ENCODE measurements around the gene PICK1.
"Not testable (repeated sequence)": the region's sequence is repeated elsewhere in the genome, so short reads cannot be mapped to it uniquely, and the experiment has no call there.

Gene PICK1

GRCh38 chr22:38036392-38037062 is 20.7 kb upstream of the PICK1 start:
- no peak overlapping the region for H3K27ac Mint-ChIP-seq
- no peaks in the 10 kb centered on the region for H3K4me1 Mint-ChIP-seq (ENCODE audit: low read depth)
- peaks cover under 1% of the 10 kb centered on the region for H3K27me3 Mint-ChIP-seq (ENCODE audit: low read depth)
- no peaks in the 10 kb centered on the region for H3K9me3 Mint-ChIP-seq
- H3K36me3 Mint-ChIP-seq (ENCODE audit: low read depth) = no peaks in the 10 kb centered on the region
- DNase-seq (ENCODE audit: low spot score) = no peak
- H3K4me3 Mint-ChIP-seq = no peak overlapping the region

DNA sequence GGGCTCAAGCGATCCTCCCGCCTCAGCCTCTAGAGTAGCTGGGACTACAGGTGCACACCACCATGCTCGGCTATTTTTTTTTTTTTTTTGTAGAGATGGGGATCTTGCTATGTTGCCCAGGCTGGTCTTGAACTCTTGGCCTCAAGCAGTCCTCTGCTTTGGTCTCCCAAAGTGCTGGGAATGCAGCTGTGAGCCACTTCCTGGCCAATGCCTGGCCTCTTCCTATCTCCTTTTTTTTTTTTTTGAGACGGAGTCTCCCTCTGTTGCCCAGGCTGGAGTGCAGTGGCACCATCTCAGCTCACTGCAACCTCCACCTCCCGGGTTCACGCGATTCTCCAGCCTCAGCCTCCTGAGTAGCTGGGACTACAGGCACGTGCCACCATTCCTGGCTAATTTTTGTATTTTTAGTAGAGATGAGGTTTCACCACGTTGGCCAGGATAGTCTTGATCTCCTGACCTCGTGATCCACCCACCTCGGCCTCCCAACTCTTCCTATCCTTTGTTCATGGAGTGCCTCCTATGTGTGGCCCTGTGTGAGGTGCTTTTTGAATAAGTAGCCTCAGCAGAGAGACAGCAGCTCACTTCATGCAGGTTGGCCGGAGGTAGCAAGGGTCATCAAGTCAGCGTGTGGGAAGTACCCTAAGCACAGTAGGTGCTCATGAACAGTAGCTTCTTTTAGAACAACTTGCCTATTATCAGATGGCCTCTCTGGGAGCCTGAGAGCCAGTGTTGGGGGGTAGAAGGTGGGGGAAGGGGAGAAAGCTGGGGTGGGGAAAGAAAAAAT is 19.6 kb upstream of the PICK1 start:
- H3K36me3 Mint-ChIP-seq (ENCODE audit: low read depth); H3K9me3 Mint-ChIP-seq; H3K4me1 Mint-ChIP-seq (ENCODE audit: low read depth); H3K4me3 Mint-ChIP-seq; H3K27ac Mint-ChIP-seq; H3K27me3 Mint-ChIP-seq (ENCODE audit: low read depth); DNase-seq (ENCODE audit: low spot score): not testable (repeated sequence)

GRCh38 chr22:38038426-38038825 is 18.8 kb upstream of the PICK1 start:
- Mint-ChIP-seq H3K4me3 (no peak overlapping the region), H3K36me3 (ENCODE audit: low read depth) (no peaks in the 10 kb centered on the region), H3K27me3 (ENCODE audit: low read depth) (peaks cover 3% of the 10 kb centered on the region), H3K4me1 (ENCODE audit: low read depth) (no peaks in the 10 kb centered on the region), H3K9me3 (no peaks in the 10 kb centered on the region), H3K27ac (no peak overlapping the region)
- DNase-seq (ENCODE audit: low spot score) = no peak

GRCh38 chr22:38038890-38039812 is 18.1 kb upstream of the PICK1 start:
- Mint-ChIP-seq H3K9me3 (no peaks in the 10 kb centered on the region), H3K4me1 (ENCODE audit: low read depth) (no peaks in the 10 kb centered on the region)

DNA sequence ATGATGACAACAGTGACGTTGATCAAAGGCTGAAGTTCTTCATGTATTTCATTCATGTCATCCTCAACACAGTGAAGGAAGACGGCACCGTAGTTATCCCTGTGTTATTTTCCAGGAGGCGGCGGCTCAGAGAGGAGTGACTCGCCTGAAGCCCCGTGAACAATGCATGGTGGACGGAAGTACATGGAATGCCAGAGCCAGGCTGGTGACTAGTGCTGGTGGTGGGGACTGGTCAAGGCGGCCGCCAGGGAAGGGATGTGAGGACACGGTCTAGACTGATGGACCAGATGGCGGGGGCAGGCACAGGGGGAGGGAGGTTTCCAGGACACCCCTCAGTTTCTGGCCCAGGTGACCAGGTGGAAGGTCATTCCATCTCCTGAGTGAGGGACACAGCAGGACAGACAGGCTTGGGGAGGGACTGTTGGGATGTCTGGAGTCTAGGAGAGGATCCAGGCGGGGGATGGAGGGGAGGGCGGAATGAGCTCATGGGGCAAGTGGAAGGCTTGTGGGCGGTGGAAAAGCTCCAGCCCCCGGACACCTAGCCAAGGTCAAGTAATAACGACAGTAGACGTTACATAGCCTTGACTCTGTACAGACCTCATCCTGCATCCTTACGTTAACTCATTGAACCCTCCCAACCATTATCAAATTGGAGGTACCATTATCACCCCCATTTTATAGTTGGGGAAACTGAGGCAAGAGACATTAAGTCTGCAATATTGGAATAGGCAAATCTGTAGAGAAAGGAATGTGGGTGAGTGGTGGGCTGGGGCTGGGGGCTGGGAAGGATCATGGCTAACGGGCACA is 16.0 kb upstream of the PICK1 start:
- Mint-ChIP-seq H3K36me3 (ENCODE audit: low read depth) (no peaks in the 10 kb centered on the region), H3K27ac (no peak overlapping the region), H3K9me3 (no peaks in the 10 kb centered on the region), H3K4me1 (ENCODE audit: low read depth) (no peaks in the 10 kb centered on the region), H3K4me3 (no peak overlapping the region), H3K27me3 (ENCODE audit: low read depth) (peaks cover 3% of the 10 kb centered on the region)
- no peak for DNase-seq (ENCODE audit: low spot score)

More at GRCh38 chr22:38038890-38039812, 18.1 kb upstream of the PICK1 start:
- H3K27ac Mint-ChIP-seq = no peak overlapping the region
- no peak overlapping the region for H3K4me3 Mint-ChIP-seq
- H3K27me3 Mint-ChIP-seq (ENCODE audit: low read depth) = peaks cover 3% of the 10 kb centered on the region
- DNase-seq (ENCODE audit: low spot score) = no peak
- H3K36me3 Mint-ChIP-seq (ENCODE audit: low read depth) = no peaks in the 10 kb centered on the region

- Mint-ChIP-seq H3K36me3 (ENCODE audit: low read depth) (no peaks in the 10 kb centered on the region), H3K4me1 (ENCODE audit: low read depth) (no peaks in the 10 kb centered on the region), H3K9me3 (no peaks in the 10 kb centered on the region), H3K27ac (no peak overlapping the region), H3K27me3 (ENCODE audit: low read depth) (peaks cover 4% of the 10 kb centered on the region), H3K4me3 (no peak overlapping the region)
- DNase-seq (ENCODE audit: low spot score) = no peak
Observed at GRCh38 chr22:38041760-38042487, 15.3 kb upstream of the PICK1 start.

- Mint-ChIP-seq H3K27me3 (ENCODE audit: low read depth) (peaks cover 6% of the 10 kb centered on the region), H3K27ac (no peak overlapping the region), H3K4me3 (no peak overlapping the region)
Observed at GRCh38 chr22:38042488-38042790, 14.8 kb upstream of the PICK1 start.

DNA sequence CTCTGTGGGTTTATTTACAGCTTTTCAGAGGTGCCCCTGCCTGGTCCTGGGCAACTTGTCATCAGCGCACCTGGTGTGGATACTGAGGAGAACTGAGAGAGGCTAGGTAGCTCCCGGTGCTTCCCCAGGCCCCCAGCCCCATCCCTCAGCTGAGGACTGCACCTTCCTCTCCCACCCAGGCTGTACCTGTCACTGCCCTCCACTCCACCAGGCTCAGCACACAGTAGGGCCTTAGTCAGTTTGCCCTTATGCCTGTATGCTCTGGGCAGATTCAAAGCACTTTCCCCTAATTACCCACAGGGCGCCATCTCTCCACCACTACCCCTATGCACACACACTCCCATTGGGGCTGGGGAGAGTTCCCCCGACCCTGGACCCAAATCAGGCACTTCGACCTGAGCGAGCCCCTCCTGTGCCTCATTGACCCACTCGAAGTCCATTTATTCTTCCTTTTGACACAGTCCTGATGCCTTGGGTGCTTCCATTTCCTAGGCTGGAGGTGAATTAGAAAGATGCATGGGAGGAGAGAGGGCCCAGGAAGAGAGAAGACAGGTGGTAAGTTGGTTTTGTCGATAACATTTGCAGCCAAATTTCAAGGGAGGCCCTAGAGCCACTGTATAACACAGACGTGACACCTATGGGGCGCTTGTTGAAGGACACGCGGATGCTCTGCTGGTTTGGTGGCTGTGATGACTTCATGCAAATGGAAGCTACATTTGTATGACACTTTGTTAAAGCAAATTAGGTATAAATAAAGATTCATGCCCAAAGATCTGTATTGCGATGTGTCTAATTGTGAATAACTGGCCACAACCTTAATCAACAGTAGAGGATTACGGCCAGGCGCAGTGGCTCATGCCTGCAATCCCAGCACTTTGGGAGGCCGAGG is 13.8 kb upstream of the PICK1 start:
- no peak for DNase-seq (ENCODE audit: low spot score)
- Mint-ChIP-seq H3K9me3 (no peaks in the 10 kb centered on the region), H3K36me3 (ENCODE audit: low read depth) (no peaks in the 10 kb centered on the region), H3K4me1 (ENCODE audit: low read depth) (no peaks in the 10 kb centered on the region), H3K4me3 (no peak overlapping the region), H3K27ac (no peak overlapping the region), H3K27me3 (ENCODE audit: low read depth) (peaks cover 6% of the 10 kb centered on the region)

More at GRCh38 chr22:38042488-38042790, 14.8 kb upstream of the PICK1 start:
- H3K9me3 Mint-ChIP-seq = no peaks in the 10 kb centered on the region
- no peak for DNase-seq (ENCODE audit: low spot score)
- H3K4me1 Mint-ChIP-seq (ENCODE audit: low read depth) = no peaks in the 10 kb centered on the region
- H3K36me3 Mint-ChIP-seq (ENCODE audit: low read depth) = no peaks in the 10 kb centered on the region

DNA sequence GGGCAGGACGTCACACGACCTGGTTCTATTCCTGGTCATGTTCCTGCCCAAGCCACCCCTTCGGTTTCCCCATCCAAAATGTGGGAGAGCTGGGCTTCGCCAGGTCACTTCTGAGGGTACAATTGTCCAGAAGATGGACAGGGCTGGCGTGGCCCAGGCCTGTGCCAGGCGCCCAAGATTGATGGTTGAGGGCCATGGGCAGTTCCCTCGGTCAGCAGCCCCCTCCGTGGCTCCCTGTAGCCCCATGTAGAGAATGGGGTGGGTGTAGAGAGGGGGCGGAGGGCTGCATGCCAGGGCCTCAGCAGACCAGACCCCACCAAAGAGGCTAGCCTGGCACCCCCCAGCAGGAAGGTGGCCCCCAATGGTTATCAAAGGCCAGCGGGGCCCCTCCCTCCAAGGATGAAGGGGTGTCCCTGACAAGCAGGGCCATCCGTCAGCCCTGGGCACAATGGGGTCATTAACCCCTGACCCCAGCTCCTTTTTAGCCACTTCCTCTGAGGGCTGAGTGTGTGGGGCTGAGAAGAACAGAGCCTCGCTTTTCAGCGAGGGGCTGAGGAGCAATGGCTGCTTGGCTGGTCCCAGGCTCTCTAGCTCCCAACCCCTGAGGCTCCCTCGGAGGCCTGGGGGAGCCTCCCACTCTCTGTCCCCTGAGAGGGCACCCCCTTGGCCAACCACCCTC is 11.0 kb upstream of the PICK1 start:
- Mint-ChIP-seq H3K27ac (no peak overlapping the region), H3K4me3 (no peak overlapping the region), H3K4me1 (ENCODE audit: low read depth) (no peaks in the 10 kb centered on the region), H3K27me3 (ENCODE audit: low read depth) (peaks cover 8% of the 10 kb centered on the region), H3K36me3 (ENCODE audit: low read depth) (no peaks in the 10 kb centered on the region), H3K9me3 (no peaks in the 10 kb centered on the region)
- no peak for DNase-seq (ENCODE audit: low spot score)

GRCh38 chr22:38049812-38050619 is 7.2 kb upstream of the PICK1 start:
- H3K36me3 Mint-ChIP-seq (ENCODE audit: low read depth) = no peaks in the 10 kb centered on the region
- no peaks in the 10 kb centered on the region for H3K4me1 Mint-ChIP-seq (ENCODE audit: low read depth)
- H3K27ac Mint-ChIP-seq = no peak overlapping the region
- no peak overlapping the region for H3K4me3 Mint-ChIP-seq
- no peak for DNase-seq (ENCODE audit: low spot score)
- peaks cover 5% of the 10 kb centered on the region for H3K27me3 Mint-ChIP-seq (ENCODE audit: low read depth)
- no peaks in the 10 kb centered on the region for H3K9me3 Mint-ChIP-seq

- DNase-seq (ENCODE audit: low spot score) = no peak
- no peaks in the 10 kb centered on the region for H3K9me3 Mint-ChIP-seq
- H3K27ac Mint-ChIP-seq = no peak overlapping the region
- no peaks in the 10 kb centered on the region for H3K4me1 Mint-ChIP-seq (ENCODE audit: low read depth)
- H3K36me3 Mint-ChIP-seq (ENCODE audit: low read depth) = no peaks in the 10 kb centered on the region
- no peak overlapping the region for H3K4me3 Mint-ChIP-seq
- peaks cover 8% of the 10 kb centered on the region for H3K27me3 Mint-ChIP-seq (ENCODE audit: low read depth)
Observed at GRCh38 chr22:38050720-38051119, 6.5 kb upstream of the PICK1 start.

All from T-helper 2 cell treated with Interferon-gamma antibody and Interleukin-4, amounts not matched to agents 5 μg/mL and 100 μg/mL, for 36 hours (primary cell).